Heart left ventricle (tissue), 16 donors: ENCODE data around the gene GOLGA6A. TPM values are rescaled to one million over a fixed set of nuclear protein-coding genes. Genes with fewer than 3 reads are reported as not detected.

Source experiments
- ATAC-seq, 4 donors: fragments of 200-7000 bp; cut with Tn5 transposase; one replicate each; pipeline ENCODE4 v1.9.1; 2020 to 2022; ENCODE audit warnings: moderate library complexity in 4 of 4, mild to moderate bottlenecking in 3 of 4, moderate number of reproducible peaks in 1 of 4
- DNase-seq, 5 donors: peaks; one replicate each; pipeline ENCODE4 v3.0.0-alpha.2; 2020
- H3K27ac ChIP-seq, 12 donors: fragments of 200-600 bp; sonication (generic) in 4 of 12; one replicate each; pipeline versions ENCODE4 v1.5.0 to v1.8.0; 2016 to 2022; ENCODE audit warnings: mild to moderate bottlenecking in 2 of 12
- H3K27me3 ChIP-seq, 9 donors: fragments of 200-600 bp; sonication (generic) in 2 of 9; one replicate each; pipeline versions ENCODE4 v1.5.1 to v1.8.0; 2016 to 2022; ENCODE audit warnings: mild to moderate bottlenecking in 3 of 9
- H3K36me3 ChIP-seq, 9 donors: fragments of 200-600 bp; sonication (generic) in 2 of 9; one replicate each; pipeline versions ENCODE4 v1.5.0 to v1.8.0; 2018 to 2022; ENCODE audit warnings: mild to moderate bottlenecking in 2 of 9
- H3K4me1 ChIP-seq, 12 donors: fragments of 200-600 bp; sonication (generic) in 4 of 12; one replicate each; pipeline versions ENCODE4 v1.5.0 to v1.8.0; 2016 to 2022; ENCODE audit warnings: mild to moderate bottlenecking in 3 of 12
- H3K4me3 ChIP-seq, 12 donors: fragments of 200-600 bp; sonication (generic) in 4 of 12; one replicate each; pipeline versions ENCODE4 v1.5.0 to v1.8.0; 2017 to 2022; ENCODE audit warnings: mild to moderate bottlenecking in 9 of 12, moderate library complexity in 4 of 12
- H3K9me3 ChIP-seq, 12 donors: fragments of 200-600 bp; sonication (generic) in 4 of 12; one replicate each; pipeline versions ENCODE4 v1.5.0 to v1.8.0; 2016 to 2022; ENCODE audit warnings: mild to moderate bottlenecking in 1 of 12
- POLR2A ChIP-seq, 2 donors: fragments of 450-650 bp; IDR thresholded peaks; one replicate each; pipeline ENCODE4 v1.6.1; 2017; ENCODE audit warnings: antibody characterized with exemption in 2 of 2, mild to moderate bottlenecking in 2 of 2, moderate library complexity in 2 of 2
- WGBS, 4 donors: extraction: QIAGEN DNeasy Blood & Tissue Kit in 2 of 4; methylation state at CpG; one replicate each; pipeline versions ENCODE4 v1.1.5 to v1.1.7; 2013 to 2018; 5-methylcytosine and 5-hydroxymethylcytosine counted together
- intact Hi-C, 10 donors: fragments of 100-400 bp; cut with DNase I; formaldehyde crosslinking; loops; one replicate each; pipeline versions ENCODE4 v1.11.1 to v1.14.2; 2022
- polyA plus RNA-seq, 2 donors: library from polyadenylated mRNA; stranded (reverse); fragments of 200-250 nt; gene quantifications; one replicate each; pipeline ENCODE4 v1.2.3, GENCODE V29; 2013
- total RNA-seq, 9 donors: library from RNA; depleted of rRNA in 2 of 9; stranded (reverse); fragments of >200 nt in 2 of 9; fragmentation: NEBNext Ultra II Directional in 3 of 9; extraction: Animal tissue kit (Norgen Biotek cat#: 25700) in 3 of 9; gene quantifications; one replicate each; pipeline versions ENCODE4 v1.1.0 to v1.2.4, GENCODE V29; 2016 to 2023
- TF ChIP-seq, protein P1 (sequence below), 12 donors: fragments of 200-600 bp; sonication (generic) in 4 of 12; IDR thresholded peaks; one replicate each; pipeline versions ENCODE4 v1.5.0 to v1.8.0; 2018 to 2022; ENCODE audit warnings: antibody characterized with exemption in 12 of 12, mild to moderate bottlenecking in 5 of 12
- donor health status: ischemic (EF 13 %, LVEDD 7.1; RV severe dilation, severe dysfunction).
- donor health status: healthy with polysubstance abuse.
- donor health status: DM: no; HTN: yes; CAD: no.
- donor health status: DM: no; HTN: no; CAD: no.
- donor health status: ischemic (EF 25% LVEDD 6.9; RV normal size, moderate dysfunction).
- donor health status: ischemic (EF 25% LVEDD 5.7; RV mildly dilated, moderate dysfunction).
- donor health status: healthy.
- donor health status: DM: yes; HTN: yes; CAD: no.
- donor health status: ischemic (EF 35%, LVEDD 5.7; RV mildly dilated, moderate dysfunction).
- donor health status: nonischemic (EF 11% LVEDD 7.7; RV severe dilation, severe dysfunction).
- donor health status: DM: yes; HTN: yes; CAD: no.
- donor health status: PGD.
- donor health status: ischemic (EF 29% LVEDD 5.4; RV normal size, mild dysfunction).
- donor health status: nonischemic (EF 23%, LVEDD 6.1; RV moderate dilation, normal function).

GOLGA6A gene
- total and polyA plus RNA-seq, 11 donors, result not detected

DNA sequence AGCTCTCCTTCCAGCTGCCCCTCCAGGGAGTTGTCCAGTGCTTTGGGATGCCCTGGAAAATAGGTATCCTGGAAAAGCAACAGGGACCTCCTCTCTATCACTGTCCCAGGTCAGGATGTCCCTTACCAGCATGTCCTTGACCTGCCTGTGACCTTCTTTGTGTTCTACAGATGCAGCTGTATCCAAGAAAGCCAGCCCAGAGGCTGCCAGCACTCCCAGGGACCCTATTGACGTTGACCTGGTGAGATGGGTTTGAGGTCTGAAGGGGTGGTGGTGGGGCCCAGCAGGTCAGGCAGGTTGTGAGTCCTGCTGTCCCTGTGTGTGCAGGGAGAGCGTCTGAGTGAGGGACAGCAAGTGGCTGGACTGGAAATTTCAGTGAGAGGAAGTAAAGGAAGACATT is 57.7 kb downstream of the GOLGA6A start:
- Histone ChIP-seq H3K27ac (peak overlapping the region in 3 of 12 donors; percentile 5 to 40 (median 10)), H3K4me1 (peaks cover 0 to 38% (median 14%) of the 10 kb centered on the region in 12 donors), H3K4me3 (no peak overlapping the region), H3K36me3 (peaks cover 0 to 94% (median 68%) of the 10 kb centered on the region in 9 donors), H3K27me3 (no peaks in the 10 kb centered on the region), H3K9me3 (no peaks in the 10 kb centered on the region)
- DNase-seq (no peak), ATAC-seq (peak in 1 of 4 donors; percentile 10)
- 46 to 64% (median 56%) methylated on average over 2 of the region's 2 CpGs for whole genome bisulfite sequencing, 4 donors
- TF ChIP-seq, protein P1, sequence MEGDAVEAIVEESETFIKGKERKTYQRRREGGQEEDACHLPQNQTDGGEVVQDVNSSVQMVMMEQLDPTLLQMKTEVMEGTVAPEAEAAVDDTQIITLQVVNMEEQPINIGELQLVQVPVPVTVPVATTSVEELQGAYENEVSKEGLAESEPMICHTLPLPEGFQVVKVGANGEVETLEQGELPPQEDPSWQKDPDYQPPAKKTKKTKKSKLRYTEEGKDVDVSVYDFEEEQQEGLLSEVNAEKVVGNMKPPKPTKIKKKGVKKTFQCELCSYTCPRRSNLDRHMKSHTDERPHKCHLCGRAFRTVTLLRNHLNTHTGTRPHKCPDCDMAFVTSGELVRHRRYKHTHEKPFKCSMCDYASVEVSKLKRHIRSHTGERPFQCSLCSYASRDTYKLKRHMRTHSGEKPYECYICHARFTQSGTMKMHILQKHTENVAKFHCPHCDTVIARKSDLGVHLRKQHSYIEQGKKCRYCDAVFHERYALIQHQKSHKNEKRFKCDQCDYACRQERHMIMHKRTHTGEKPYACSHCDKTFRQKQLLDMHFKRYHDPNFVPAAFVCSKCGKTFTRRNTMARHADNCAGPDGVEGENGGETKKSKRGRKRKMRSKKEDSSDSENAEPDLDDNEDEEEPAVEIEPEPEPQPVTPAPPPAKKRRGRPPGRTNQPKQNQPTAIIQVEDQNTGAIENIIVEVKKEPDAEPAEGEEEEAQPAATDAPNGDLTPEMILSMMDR (IDR thresholded peaks at IDR 0.05), result no peak
- TF ChIP-seq POLR2A (IDR thresholded peaks at IDR 0.05), result no peak
- intact Hi-C loops, result no loop called here

DNA sequence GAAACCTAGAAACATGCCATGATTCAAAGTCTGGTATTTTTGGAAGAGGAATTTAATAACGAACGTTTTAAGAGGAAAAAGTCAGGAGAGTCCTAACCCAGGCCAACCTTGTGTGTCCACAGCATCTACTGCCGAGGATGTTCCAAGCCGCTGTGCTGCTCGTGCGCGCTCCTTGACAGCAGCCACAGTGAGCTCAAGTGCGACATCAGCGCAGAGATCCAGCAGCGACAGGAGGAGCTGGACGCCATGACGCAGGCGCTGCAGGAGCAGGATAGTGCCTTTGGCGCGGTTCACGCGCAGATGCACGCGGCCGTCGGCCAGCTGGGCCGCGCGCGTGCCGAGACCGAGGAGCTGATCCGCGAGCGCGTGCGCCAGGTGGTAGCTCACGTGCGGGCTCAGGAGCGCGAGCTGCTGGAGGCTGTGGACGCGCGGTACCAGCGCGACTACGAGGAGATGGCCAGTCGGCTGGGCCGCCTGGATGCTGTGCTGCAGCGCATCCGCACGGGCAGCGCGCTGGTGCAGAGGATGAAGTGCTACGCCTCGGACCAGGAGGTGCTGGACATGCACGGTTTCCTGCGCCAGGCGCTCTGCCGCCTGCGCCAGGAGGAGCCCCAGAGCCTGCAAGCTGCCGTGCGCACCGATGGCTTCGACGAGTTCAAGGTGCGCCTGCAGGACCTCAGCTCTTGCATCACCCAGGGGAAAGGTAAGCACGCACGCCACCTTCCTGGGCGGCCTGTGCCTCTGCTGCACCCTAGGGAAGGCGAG is 59.5 kb downstream of the GOLGA6A start:
- no peaks in the 10 kb centered on the region for H3K9me3 ChIP-seq
- WGBS, 4 donors, result 94 to 96% (median 95%) methylated on average over 32 to 66 of the region's 66 CpGs
- no peak overlapping the region for H3K27ac ChIP-seq
- H3K4me1 ChIP-seq, result peaks cover 0 to 32% (median 13%) of the 10 kb centered on the region in 12 donors
- peaks cover 0 to 91% (median 58%) of the 10 kb centered on the region in 9 donors for H3K36me3 ChIP-seq
- ATAC-seq (no peak), DNase-seq (no peak)
- H3K4me3 ChIP-seq, result no peak overlapping the region
- H3K27me3 ChIP-seq, result no peaks in the 10 kb centered on the region
- TF ChIP-seq POLR2A (IDR thresholded peaks at IDR 0.05), result no peak
- TF ChIP-seq, protein P1 (IDR thresholded peaks at IDR 0.05), result no peak
- intact Hi-C loops, result no loop called here

Other genes starting within 250 kb of the GOLGA6A start
- gene TBC1D21, start 209.0 kb downstream of the GOLGA6A start, total RNA-seq, result not detected
- not detected for gene TBC1D21, start 209.0 kb downstream of the GOLGA6A start, polyA plus RNA-seq
- 10 to 100 TPM; 20.7 to 79.5 (median 30.4) TPM for gene LOXL1, start 156.1 kb downstream of the GOLGA6A start, total RNA-seq
- gene LOXL1, start 156.1 kb downstream of the GOLGA6A start, polyA plus RNA-seq, result 10 to 100 TPM; 28.8 to 36.1 TPM
- 10 to 100 TPM; 25.0 to 41.1 (median 27.4) TPM for gene STOML1, start 90.3 kb downstream of the GOLGA6A start, total RNA-seq
- 10 to 100 TPM; 27.7 to 38.9 TPM for gene STOML1, start 90.3 kb downstream of the GOLGA6A start, polyA plus RNA-seq
- 10 to 100 TPM; 18.4 to 68.7 (median 28.0) TPM for gene PML, start 87.8 kb downstream of the GOLGA6A start, total RNA-seq
- 10 to 100 TPM; 17.0 to 20.8 TPM for gene PML, start 87.8 kb downstream of the GOLGA6A start, polyA plus RNA-seq
- 1 to 10 TPM; 1.6 to 9.0 (median 2.9) TPM for gene ISLR2, start 48.0 kb upstream of the GOLGA6A start, total RNA-seq
- 1 to 10 TPM; 4.6 to 5.6 TPM for gene ISLR2, start 48.0 kb upstream of the GOLGA6A start, polyA plus RNA-seq
- 10 to 100 TPM in 7 of 9 donors, 1 to 10 TPM in 2; 5.1 to 32.3 (median 16.9) TPM for gene ISLR, start 91.2 kb upstream of the GOLGA6A start, total RNA-seq
- gene ISLR, start 91.2 kb upstream of the GOLGA6A start, polyA plus RNA-seq, result 1 to 10 TPM; 6.4 to 9.1 TPM
- gene STRA6, start 120.2 kb upstream of the GOLGA6A start, total RNA-seq, result under 1 TPM in 2 of 9 donors, not detected in 7; 0.14 to 0.24 TPM
- gene STRA6, start 120.2 kb upstream of the GOLGA6A start, polyA plus RNA-seq, result under 1 TPM in 1 of 2 donors, not detected in 1; 0.08 TPM
- gene CCDC33, start 153.8 kb upstream of the GOLGA6A start, total RNA-seq, result not detected
- gene CCDC33, start 153.8 kb upstream of the GOLGA6A start, polyA plus RNA-seq, result under 1 TPM in 1 of 2 donors, not detected in 1; 0.08 TPM